GM21619 (cell line): ENCODE results near the gene AP3D1.
"Not testable (repeated sequence)": the region's sequence is repeated elsewhere in the genome, so short reads cannot be mapped to it uniquely, and the experiment has no call there.

Source experiments
- ATAC-seq: cut with Tn5 transposase; IDR thresholded peaks from one replicate; pipeline ENCODE4 v1.9.1; 2021; ENCODE audit not compliant: unreplicated experiment

Gene AP3D1

GRCh38 chr19:2151339-2152229 is at the start of gene AP3D1:
AP3D1 (minus strand) TSS chr19:2151566; CDS start chr19:2151334, 232 bp downstream.
- peak; percentile 80 for ATAC-seq

GRCh38 chr19:2200624-2201294 is 49.4 kb upstream of the AP3D1 start:
- ATAC-seq = not testable (repeated sequence)

GRCh38 chr19:2199861-2200623 is 48.7 kb upstream of the AP3D1 start:
- ATAC-seq = no peak

- ATAC-seq = no peak
Observed at GRCh38 chr19:2199215-2199614, 47.8 kb upstream of the AP3D1 start.

- no peak for ATAC-seq
Observed at GRCh38 chr19:2198317-2198716, 47.0 kb upstream of the AP3D1 start.

- no peak for ATAC-seq
Observed at GRCh38 chr19:2197270-2197669, 45.9 kb upstream of the AP3D1 start.

GRCh38 chr19:2195914-2196313 is 44.5 kb upstream of the AP3D1 start:
- no peak for ATAC-seq

GRCh38 chr19:2195361-2195760 is 44.0 kb upstream of the AP3D1 start:
- no peak for ATAC-seq

- ATAC-seq = no peak
Observed at GRCh38 chr19:2194513-2195078, 43.2 kb upstream of the AP3D1 start.

- no peak for ATAC-seq
Observed at GRCh38 chr19:2193807-2194206, 42.4 kb upstream of the AP3D1 start.

GRCh38 chr19:2192862-2193261 is 41.5 kb upstream of the AP3D1 start:
- ATAC-seq = no peak

- no peak for ATAC-seq
Observed at GRCh38 chr19:2191456-2192310, 40.3 kb upstream of the AP3D1 start.

- no peak for ATAC-seq
Observed at GRCh38 chr19:2190848-2191455, 39.6 kb upstream of the AP3D1 start.

- ATAC-seq = no peak
Observed at GRCh38 chr19:2189880-2190279, 38.5 kb upstream of the AP3D1 start.

- no peak for ATAC-seq
Observed at GRCh38 chr19:2188708-2189385, 37.5 kb upstream of the AP3D1 start.

GRCh38 chr19:2187159-2187558 is 35.8 kb upstream of the AP3D1 start:
- ATAC-seq = no peak

- ATAC-seq = no peak
Observed at GRCh38 chr19:2186071-2186846, 34.9 kb upstream of the AP3D1 start.

- ATAC-seq = no peak
Observed at GRCh38 chr19:2185734-2186070, 34.3 kb upstream of the AP3D1 start.
